KMS-11 (cell line): ENCODE results near the gene KIF17.

Experiments used
- H2AFZ ChIP-seq: fragments of 200-600 bp; sonication (generic); 2 replicates; pipeline ENCODE4 v1.6.1; 2016; ENCODE audit warnings: antibody characterized with exemption, mixed run types, low read depth
- H3K27ac ChIP-seq: fragments of 200-600 bp; sonication (generic); 2 replicates; pipeline ENCODE4 v1.6.1; 2016; ENCODE audit warnings: mild to moderate bottlenecking, mixed run types
- H3K27me3 ChIP-seq: fragments of 200-600 bp; sonication (generic); 2 replicates; pipeline ENCODE4 v1.6.1; 2017; ENCODE audit warnings: mild to moderate bottlenecking, low read depth, mixed run types, moderate library complexity; ENCODE audit not compliant: insufficient read depth
- H3K36me3 ChIP-seq: fragments of 200-600 bp; sonication (generic); 2 replicates; pipeline ENCODE4 v1.6.1; 2017; ENCODE audit warnings: mild to moderate bottlenecking, mixed run types; ENCODE audit not compliant: insufficient read depth
- H3K4me1 ChIP-seq: fragments of 200-600 bp; sonication (generic); 2 replicates; pipeline ENCODE4 v1.6.1; 2016; ENCODE audit warnings: mild to moderate bottlenecking, low read depth, mixed run types; ENCODE audit not compliant: poor library complexity, severe bottlenecking
- H3K4me2 ChIP-seq: fragments of 200-600 bp; sonication (generic); 2 replicates; pipeline ENCODE4 v1.7.0; 2016; ENCODE audit warnings: mild to moderate bottlenecking, mixed run types
- H3K4me3 ChIP-seq: fragments of 200-600 bp; sonication (generic); IDR thresholded peaks from 2 replicates; pipeline ENCODE4 v1.6.1; 2017; ENCODE audit warnings: low read depth, low read length, mixed read lengths; ENCODE audit not compliant: insufficient read depth
- H3K79me2 ChIP-seq: fragments of 200-600 bp; sonication (generic); 2 replicates; pipeline ENCODE4 v1.6.1; 2016; ENCODE audit warnings: low read depth, mixed run types; ENCODE audit not compliant: insufficient read depth
- H3K9ac ChIP-seq: fragments of 200-600 bp; sonication (generic); 2 replicates; pipeline ENCODE4 v1.6.1; 2016; ENCODE audit warnings: mild to moderate bottlenecking, mixed run types
- H4K20me1 ChIP-seq: fragments of 200-600 bp; sonication (generic); 2 replicates; pipeline ENCODE4 v1.6.1; 2016; ENCODE audit warnings: mild to moderate bottlenecking, mixed run types; ENCODE audit not compliant: insufficient read depth
- TF ChIP-seq, protein P1 (sequence below): fragments of 200-600 bp; sonication (generic); conservative IDR thresholded peaks from 2 replicates; pipeline ENCODE4 v1.6.1; 2017; ENCODE audit warnings: low read depth, mild to moderate bottlenecking, antibody characterized with exemption, low read length, moderate library complexity, mixed read lengths

KIF17 gene

DNA sequence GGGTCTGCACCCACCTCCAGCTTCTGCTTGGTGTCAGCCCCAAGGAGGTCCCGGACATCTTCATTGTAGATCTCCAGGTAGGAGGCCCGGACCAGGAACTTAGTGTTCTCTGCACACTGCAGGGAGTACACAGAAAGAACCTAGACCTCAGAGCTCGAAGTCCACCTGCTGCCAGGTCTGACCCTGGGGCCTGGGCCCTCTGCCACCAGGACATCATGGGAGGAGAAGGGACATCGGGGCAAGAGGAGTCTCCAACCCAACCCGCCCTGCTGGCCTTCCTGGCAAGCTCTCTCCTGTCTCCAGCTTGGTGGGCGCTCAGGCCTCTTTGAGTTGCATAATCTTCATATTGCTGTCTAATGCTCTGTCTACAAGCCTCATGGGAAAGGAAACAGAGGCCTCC lies 4.4 kb downstream of the KIF17 start:
- Histone ChIP-seq H3K36me3 (no peaks in the 10 kb centered on the region), H2AFZ (no peak overlapping the region), H3K79me2 (no peaks in the 10 kb centered on the region), H3K27ac (no peak overlapping the region), H3K4me2 (no peak overlapping the region), H3K4me3 (no peak overlapping the region), H3K27me3 (peaks cover 35% of the 10 kb centered on the region), H4K20me1 (no peaks in the 10 kb centered on the region), H3K9ac (no peak overlapping the region), H3K4me1 (no peaks in the 10 kb centered on the region)
- TF ChIP-seq, protein P1, sequence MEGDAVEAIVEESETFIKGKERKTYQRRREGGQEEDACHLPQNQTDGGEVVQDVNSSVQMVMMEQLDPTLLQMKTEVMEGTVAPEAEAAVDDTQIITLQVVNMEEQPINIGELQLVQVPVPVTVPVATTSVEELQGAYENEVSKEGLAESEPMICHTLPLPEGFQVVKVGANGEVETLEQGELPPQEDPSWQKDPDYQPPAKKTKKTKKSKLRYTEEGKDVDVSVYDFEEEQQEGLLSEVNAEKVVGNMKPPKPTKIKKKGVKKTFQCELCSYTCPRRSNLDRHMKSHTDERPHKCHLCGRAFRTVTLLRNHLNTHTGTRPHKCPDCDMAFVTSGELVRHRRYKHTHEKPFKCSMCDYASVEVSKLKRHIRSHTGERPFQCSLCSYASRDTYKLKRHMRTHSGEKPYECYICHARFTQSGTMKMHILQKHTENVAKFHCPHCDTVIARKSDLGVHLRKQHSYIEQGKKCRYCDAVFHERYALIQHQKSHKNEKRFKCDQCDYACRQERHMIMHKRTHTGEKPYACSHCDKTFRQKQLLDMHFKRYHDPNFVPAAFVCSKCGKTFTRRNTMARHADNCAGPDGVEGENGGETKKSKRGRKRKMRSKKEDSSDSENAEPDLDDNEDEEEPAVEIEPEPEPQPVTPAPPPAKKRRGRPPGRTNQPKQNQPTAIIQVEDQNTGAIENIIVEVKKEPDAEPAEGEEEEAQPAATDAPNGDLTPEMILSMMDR, result no peak

DNA sequence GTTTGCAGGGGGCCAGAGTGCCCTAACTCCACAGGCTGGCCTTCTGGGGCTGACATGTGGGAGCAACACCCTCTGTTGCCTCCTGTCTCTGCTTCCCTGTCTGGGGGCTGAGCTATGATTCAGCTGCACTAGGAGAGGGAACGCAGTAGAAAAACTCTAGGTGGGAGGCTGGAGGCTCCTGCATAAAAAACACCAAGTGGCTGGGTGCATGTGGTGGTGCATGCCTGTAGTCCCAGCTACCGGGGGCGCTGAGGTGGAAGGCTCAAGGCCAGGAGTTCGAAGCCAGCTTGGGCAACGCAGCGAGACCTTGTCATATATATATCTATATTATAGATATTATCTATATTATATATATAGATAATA lies 5.6 kb downstream of the KIF17 start:
- Histone ChIP-seq H3K9ac (no peak overlapping the region), H3K4me3 (no peak overlapping the region), H3K4me1 (no peaks in the 10 kb centered on the region), H3K27ac (no peak overlapping the region), H3K27me3 (peaks cover 35% of the 10 kb centered on the region), H2AFZ (no peak overlapping the region), H3K4me2 (no peak overlapping the region), H4K20me1 (no peaks in the 10 kb centered on the region), H3K79me2 (no peaks in the 10 kb centered on the region), H3K36me3 (no peaks in the 10 kb centered on the region)
- TF ChIP-seq, protein P1, result no peak

DNA sequence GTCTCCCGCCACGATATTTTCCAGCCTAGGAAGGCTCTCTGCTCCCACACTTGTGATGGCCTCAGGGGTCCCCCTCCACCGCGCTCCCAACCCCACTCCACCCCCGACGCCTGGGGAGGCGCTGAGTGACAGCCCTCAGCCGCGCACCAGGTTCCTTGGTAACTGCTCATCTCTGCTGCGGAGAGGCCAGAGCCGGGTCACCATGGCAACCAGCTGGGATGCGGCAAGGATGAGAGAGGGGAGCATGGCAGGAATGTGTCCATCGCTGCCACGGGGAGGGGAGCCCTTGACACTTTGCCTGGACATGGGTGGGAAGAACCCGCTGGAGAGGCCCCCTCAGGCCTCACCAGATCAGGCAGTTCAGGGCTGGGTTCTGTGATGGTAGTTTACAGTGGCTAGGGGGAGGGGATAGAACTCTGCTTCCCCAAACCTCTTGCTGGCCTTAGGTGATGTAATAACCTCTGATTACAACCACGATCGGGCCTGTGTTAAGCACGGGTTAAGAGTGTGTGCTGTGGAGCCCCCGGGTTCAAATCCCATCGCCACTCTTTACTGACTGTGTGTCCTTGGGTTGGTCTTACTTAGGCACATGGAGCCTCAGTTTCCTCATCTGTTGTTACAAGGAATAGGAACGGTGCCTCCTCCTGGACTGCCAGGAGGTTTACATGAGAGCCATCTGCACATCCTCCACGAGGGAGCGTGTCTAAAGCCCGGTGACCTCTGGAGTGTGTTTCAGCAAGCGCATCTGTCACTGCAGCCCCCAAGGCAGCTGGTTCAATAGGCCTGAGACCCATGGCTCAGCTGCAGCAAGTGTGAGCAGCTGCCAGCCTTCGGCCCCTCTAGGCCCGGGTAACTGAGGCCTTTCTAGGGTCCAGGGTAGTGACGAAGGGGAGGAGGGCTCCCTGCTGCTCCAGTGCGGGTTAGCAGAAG lies 6.3 kb downstream of the KIF17 start:
- peaks cover 36% of the 10 kb centered on the region for H3K27me3 ChIP-seq
- H4K20me1 ChIP-seq, result no peaks in the 10 kb centered on the region
- no peaks in the 10 kb centered on the region for H3K36me3 ChIP-seq
- no peaks in the 10 kb centered on the region for H3K79me2 ChIP-seq
- H3K4me1 ChIP-seq, result no peaks in the 10 kb centered on the region
- TF ChIP-seq, protein P1, result no peak
- H3K4me3 ChIP-seq, result no peak overlapping the region
- no peak overlapping the region for H3K4me2 ChIP-seq
- no peak overlapping the region for H3K9ac ChIP-seq
- no peak overlapping the region for H2AFZ ChIP-seq
- H3K27ac ChIP-seq, result no peak overlapping the region

DNA sequence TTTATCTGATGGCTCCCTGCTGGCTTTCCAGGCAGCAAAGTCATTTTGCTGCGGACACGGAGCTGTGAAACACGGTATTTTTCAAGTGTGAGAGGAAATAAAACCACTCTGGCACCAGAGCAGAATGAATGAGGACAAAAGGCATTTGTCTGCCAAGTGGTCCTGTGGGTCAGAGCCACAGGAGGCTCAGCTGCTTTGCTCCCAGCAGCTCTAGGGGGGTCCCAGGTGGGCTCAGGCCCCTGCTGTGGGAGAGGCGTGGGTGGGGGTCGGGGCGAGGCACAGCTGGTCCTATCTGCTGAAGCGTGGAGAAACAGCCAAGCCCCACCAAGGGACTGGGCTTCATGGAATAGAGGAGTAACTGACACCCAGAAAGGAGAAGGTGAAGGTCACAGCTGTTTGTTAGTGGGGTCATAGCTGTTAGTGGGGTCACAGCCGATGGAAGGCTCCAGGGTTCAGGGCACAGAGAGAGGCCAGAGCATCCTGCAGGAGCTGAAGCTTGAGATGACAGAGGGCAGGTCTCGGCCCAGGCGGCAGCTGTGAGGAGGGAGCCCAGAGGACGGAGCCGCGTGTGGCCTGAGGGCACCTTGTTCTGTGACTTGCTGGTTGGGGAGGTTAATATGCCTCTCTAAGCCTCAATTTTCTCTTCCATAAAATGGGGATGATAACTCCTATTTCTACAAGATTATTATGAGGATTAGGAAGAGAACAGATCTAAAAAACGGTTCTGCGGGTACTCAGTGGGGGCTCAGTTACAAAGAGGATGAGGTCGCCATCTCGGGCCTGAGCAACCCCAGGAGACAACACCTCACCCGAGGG lies 7.1 kb downstream of the KIF17 start:
- TF ChIP-seq, protein P1, result no peak
- H3K27me3 ChIP-seq, result peaks cover 37% of the 10 kb centered on the region
- H3K27ac ChIP-seq, result no peak overlapping the region
- H3K79me2 ChIP-seq, result no peaks in the 10 kb centered on the region
- H4K20me1 ChIP-seq, result no peaks in the 10 kb centered on the region
- no peak overlapping the region for H3K9ac ChIP-seq
- no peak overlapping the region for H3K4me3 ChIP-seq
- H2AFZ ChIP-seq, result no peak overlapping the region
- no peaks in the 10 kb centered on the region for H3K4me1 ChIP-seq
- no peak overlapping the region for H3K4me2 ChIP-seq
- H3K36me3 ChIP-seq, result no peaks in the 10 kb centered on the region
